Common myeloid progenitor, CD34-positive (primary cell): ENCODE data around the gene KRT28.
A peak's percentile ranks its signal among the peaks of the same experiment; 100 is the strongest.

Experiments
- CTCF ChIA-PET: fragments of 350-600 bp; sonication (Branson Sonifier 250); formaldehyde crosslinking; loops from one replicate; lab custom pipeline; 2021; ENCODE audit warnings: antibody characterized with exemption; lab: Charles Lee
- POLR2A ChIA-PET: fragments of 350-600 bp; sonication (Branson Sonifier 250); formaldehyde crosslinking; loops from one replicate; lab custom pipeline; 2021; ENCODE audit warnings: antibody characterized with exemption; lab: Charles Lee
- DNase-seq, 3 donors: peaks; one replicate each; pipeline versions ENCODE4 v3.0.0 to v3.0.0-alpha.2; 2013
- H3K27ac ChIP-seq, 2 experiments: 1 replicate in 1 of 2; 2 replicates in 1 of 2; pipeline ENCODE4 v1.7.0; 2013; ENCODE audit warnings: inconsistent platforms in 2 of 2, low read length in 2 of 2, mild to moderate bottlenecking in 2 of 2, low read depth in 1 of 2, moderate library complexity in 1 of 2; ENCODE audit not compliant: severe bottlenecking in 2 of 2, insufficient read depth in 1 of 2, poor library complexity in 1 of 2
- H3K27me3 ChIP-seq, 5 experiments: replicated peaks in 2 of 5; 1 replicate in 3 of 5; 2 replicates in 2 of 5; pipeline versions ENCODE4 v1.6.1 to v1.7.0; 2013; ENCODE audit warnings: low read length in 4 of 5, mild to moderate bottlenecking in 2 of 5, moderate library complexity in 2 of 5, inconsistent platforms in 1 of 5; ENCODE audit not compliant: insufficient read depth in 5 of 5, control insufficient read depth in 4 of 5
- H3K36me3 ChIP-seq, 4 experiments: 1 replicate in 2 of 4; 2 replicates in 2 of 4; pipeline versions ENCODE4 v1.6.1 to v1.7.0; 2013; ENCODE audit warnings: low read length in 3 of 4, control low read depth in 1 of 4, mild to moderate bottlenecking in 1 of 4; ENCODE audit not compliant: control insufficient read depth in 4 of 4, insufficient read depth in 4 of 4
- H3K4me1 ChIP-seq, 4 experiments: 1 replicate in 3 of 4; 2 replicates in 1 of 4; pipeline versions ENCODE4 v1.6.1 to v1.7.1; 2013; ENCODE audit warnings: low read length in 3 of 4, mild to moderate bottlenecking in 3 of 4, control low read depth in 1 of 4, inconsistent platforms in 1 of 4, moderate library complexity in 1 of 4; ENCODE audit not compliant: control insufficient read depth in 4 of 4, insufficient read depth in 4 of 4; ENCODE audit errors: control extremely low read depth in 1 of 4
- H3K4me3 ChIP-seq, 7 experiments: 1 replicate in 4 of 7; 2 replicates in 3 of 7; pipeline versions ENCODE4 v1.5.1 to v1.7.0; 2013; ENCODE audit warnings: mild to moderate bottlenecking in 7 of 7, low read length in 6 of 7, moderate library complexity in 6 of 7, inconsistent platforms in 2 of 7, low read depth in 2 of 7, control low read depth in 1 of 7; ENCODE audit not compliant: insufficient read depth in 4 of 7, control insufficient read depth in 1 of 7; ENCODE audit errors: extremely low read depth in 1 of 7
- H3K9me3 ChIP-seq, 5 experiments: 1 replicate in 4 of 5; 2 replicates in 1 of 5; pipeline versions ENCODE4 v1.6.1 to v1.7.1; 2013; ENCODE audit warnings: low read length in 4 of 5, mild to moderate bottlenecking in 2 of 5, inconsistent platforms in 1 of 5, low read depth in 1 of 5, moderate library complexity in 1 of 5; ENCODE audit not compliant: control insufficient read depth in 4 of 5, insufficient read depth in 2 of 5; ENCODE audit errors: control extremely low read depth in 1 of 5
- WGBS: methylation state at CpG from one replicate; pipeline ENCODE4 v1.1.5; 2013; ENCODE audit not compliant: insufficient coverage; 5-methylcytosine and 5-hydroxymethylcytosine counted together

KRT28 gene

DNA sequence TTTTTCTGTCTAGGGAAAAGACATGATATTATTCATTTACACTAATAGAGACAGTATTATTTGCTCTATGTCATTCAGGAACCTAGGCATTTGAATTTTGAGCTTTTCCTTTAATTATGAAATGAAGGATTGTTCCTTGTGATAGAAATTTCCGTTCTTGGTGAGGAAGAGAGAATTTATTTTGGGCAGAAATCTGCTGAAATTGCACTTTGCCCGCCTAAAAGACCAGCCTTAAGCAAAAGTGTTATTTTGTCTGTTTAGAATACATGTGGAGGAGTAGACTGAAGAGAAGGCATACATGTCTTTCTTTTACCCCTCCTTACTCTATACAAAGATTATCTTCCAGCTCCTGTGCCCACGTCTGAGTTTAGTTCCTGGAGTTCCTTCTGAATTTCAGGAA, 39.4 kb upstream of the KRT28 start:
- ChIA-PET POLR2A (no interaction called here), CTCF (no interaction called here)
- no peak overlapping the region for H3K4me3 ChIP-seq
- H3K36me3 ChIP-seq: peaks cover 0 to 5% (median 2%) of the 10 kb centered on the region in 4 experiments
- H3K27me3 ChIP-seq: peaks cover 3 to 36% (median 10%) of the 10 kb centered on the region in 5 experiments
- H3K9me3 ChIP-seq: no peaks in the 10 kb centered on the region
- no peak overlapping the region for H3K27ac ChIP-seq
- H3K4me1 ChIP-seq: no peaks in the 10 kb centered on the region
- no peak for DNase-seq
- WGBS: 56% methylated on average over 1 of the region's 3 CpGs

DNA sequence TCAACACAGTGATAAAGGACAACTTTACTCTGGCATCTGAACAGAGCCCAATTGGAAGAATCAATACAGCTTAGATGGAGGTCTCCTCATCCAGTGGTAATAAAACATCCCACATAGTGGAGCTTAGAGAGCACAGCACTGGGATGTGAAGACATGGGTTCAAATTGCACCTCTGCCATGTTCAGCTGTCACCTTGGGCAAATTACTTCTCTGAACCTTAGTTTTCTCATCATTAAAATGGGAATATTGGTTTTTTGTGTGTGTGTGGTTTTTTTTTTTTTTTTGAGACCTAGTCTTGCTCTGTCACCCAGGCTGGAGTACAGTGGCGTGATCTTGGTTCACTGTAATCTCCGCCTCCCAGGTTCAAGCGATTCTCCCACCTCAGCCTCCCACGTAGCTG, 36.3 kb upstream of the KRT28 start:
- H3K4me3 ChIP-seq: no peak overlapping the region
- DNase-seq: no peak
- CTCF ChIA-PET: no interaction called here
- H3K9me3 ChIP-seq: no peaks in the 10 kb centered on the region
- peaks cover 0 to 5% (median 2%) of the 10 kb centered on the region in 4 experiments for H3K36me3 ChIP-seq
- no peaks in the 10 kb centered on the region for H3K4me1 ChIP-seq
- 100% methylated on average over 4 of the region's 4 CpGs for WGBS
- POLR2A ChIA-PET: no interaction called here
- no peak overlapping the region for H3K27ac ChIP-seq
- peaks cover 0 to 14% (median 4%) of the 10 kb centered on the region in 5 experiments for H3K27me3 ChIP-seq

- no peaks in the 10 kb centered on the region for H3K4me1 ChIP-seq
- H3K4me3 ChIP-seq: no peak overlapping the region
- H3K27ac ChIP-seq: no peak overlapping the region
- ChIA-PET CTCF (no interaction called here), POLR2A (no interaction called here)
- H3K9me3 ChIP-seq: no peaks in the 10 kb centered on the region
- no peak for DNase-seq
- no peaks in the 10 kb centered on the region for H3K27me3 ChIP-seq
- H3K36me3 ChIP-seq: peaks cover 0 to 5% (median 2%) of the 10 kb centered on the region in 4 experiments
These were observed 34.1 kb upstream of the KRT28 start for GRCh38 chr17:40833882-40834281.

DNA sequence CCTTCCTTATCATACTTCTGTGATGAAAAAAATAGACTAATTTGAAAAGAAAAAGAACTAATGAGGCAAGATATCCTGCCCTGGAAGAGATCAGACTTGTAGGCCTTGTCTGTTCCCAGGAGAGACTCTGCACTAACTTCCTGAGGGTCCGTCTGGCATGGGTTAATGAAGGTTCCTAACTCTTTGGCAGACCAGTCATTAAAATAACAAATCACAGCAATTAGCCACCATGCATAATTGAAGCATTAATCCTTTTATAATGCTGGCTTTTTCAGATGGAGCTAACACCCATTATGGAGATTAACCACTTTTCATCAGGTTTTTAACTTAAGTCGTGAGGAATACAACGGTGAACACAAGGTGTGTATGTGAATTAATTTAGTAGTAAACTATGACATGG, 33.1 kb upstream of the KRT28 start:
- peaks cover 0 to 5% (median 2%) of the 10 kb centered on the region in 4 experiments for H3K36me3 ChIP-seq
- WGBS: 80% methylated on average over 1 of the region's 3 CpGs
- DNase-seq: no peak
- no peak overlapping the region for H3K27ac ChIP-seq
- no peaks in the 10 kb centered on the region for H3K4me1 ChIP-seq
- no peaks in the 10 kb centered on the region for H3K27me3 ChIP-seq
- POLR2A ChIA-PET: no interaction called here
- CTCF ChIA-PET: interaction anchor here (0.7 kb wide), 1 partner anchor 24 kb away, joined by 3 read pairs; no protein-coding TSS in a partner anchor
- H3K9me3 ChIP-seq: no peaks in the 10 kb centered on the region
- no peak overlapping the region for H3K4me3 ChIP-seq

DNA sequence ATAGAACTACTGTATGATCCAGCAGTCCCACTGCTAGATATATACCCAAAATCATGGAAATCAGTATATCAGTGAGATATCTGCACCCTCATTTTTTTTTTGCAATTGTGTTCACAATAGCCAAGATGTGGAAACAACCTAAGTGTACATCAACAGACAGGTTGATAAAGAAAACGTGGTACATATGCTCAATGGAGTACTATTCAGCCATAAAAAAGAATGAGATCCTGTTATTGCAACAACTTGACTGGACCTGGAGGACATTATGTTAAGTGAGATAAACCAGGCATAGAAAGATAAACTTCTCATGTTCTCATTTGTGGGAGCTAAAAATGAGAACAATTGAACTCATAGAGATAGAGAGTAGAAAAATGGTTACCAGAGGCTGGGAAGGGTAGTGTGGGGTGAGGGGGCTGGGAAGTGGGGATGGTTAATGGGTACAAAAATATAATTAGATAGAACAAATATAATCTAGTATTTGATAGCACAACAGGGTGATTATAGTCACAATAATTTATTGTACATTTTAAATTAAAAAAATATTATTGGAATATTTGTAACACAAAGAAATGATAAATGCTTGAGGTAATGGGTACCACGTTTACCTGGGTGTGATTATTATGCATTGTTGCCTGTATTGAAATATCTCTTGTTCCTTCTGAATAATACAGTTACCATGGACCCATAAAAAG, 30.5 kb upstream of the KRT28 start:
- DNase-seq: no peak
- ChIA-PET CTCF (no interaction called here), POLR2A (no interaction called here)
- H3K27ac ChIP-seq: no peak overlapping the region
- H3K9me3 ChIP-seq: no peaks in the 10 kb centered on the region
- H3K27me3 ChIP-seq: peaks cover 0 to 5% (median 0%) of the 10 kb centered on the region in 5 experiments
- peaks cover 0 to 5% (median 0%) of the 10 kb centered on the region in 4 experiments for H3K36me3 ChIP-seq
- no CpG with 5 or more reads among the region's 2 CpGs for WGBS
- no peaks in the 10 kb centered on the region for H3K4me1 ChIP-seq
- no peak overlapping the region for H3K4me3 ChIP-seq

DNA sequence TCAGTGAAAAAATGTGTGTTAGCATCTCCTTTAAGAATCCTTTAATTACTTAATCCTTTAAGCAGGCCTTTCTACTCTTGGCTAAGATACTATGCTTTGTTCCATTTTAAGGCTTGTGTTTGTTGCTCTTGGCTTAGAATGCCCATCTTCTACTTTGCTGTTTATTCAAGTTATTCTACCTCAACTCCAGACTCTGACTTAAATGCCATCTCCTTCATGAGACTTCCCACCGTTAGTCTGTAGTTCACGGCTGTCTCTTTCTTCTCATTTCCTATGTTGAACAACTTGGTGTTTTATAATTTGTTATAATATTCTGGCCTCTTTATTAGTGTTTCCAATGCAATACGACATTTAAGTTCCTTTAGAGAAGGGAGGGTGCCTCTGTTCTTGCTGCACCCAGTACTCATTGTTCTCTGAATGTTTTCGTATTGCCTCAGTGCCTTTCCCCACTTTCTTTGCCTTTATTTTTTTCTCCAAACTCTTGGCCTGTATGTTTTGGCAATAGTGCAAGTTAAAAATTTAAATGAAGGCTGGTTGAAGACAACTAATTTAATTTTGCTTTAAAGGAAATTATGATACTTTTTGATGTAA, 28.8 kb upstream of the KRT28 start:
- CTCF ChIA-PET: interaction anchor here (0.8 kb wide), 1 partner anchor 839 kb away, joined by 3 read pairs; no protein-coding TSS in a partner anchor
- H3K27me3 ChIP-seq: peaks cover 0 to 5% (median 0%) of the 10 kb centered on the region in 5 experiments
- no peak overlapping the region for H3K27ac ChIP-seq
- no peak for DNase-seq
- WGBS: no CpG with 5 or more reads among the region's 4 CpGs
- no peaks in the 10 kb centered on the region for H3K36me3 ChIP-seq
- POLR2A ChIA-PET: no interaction called here
- no peaks in the 10 kb centered on the region for H3K9me3 ChIP-seq
- no peak overlapping the region for H3K4me3 ChIP-seq
- no peaks in the 10 kb centered on the region for H3K4me1 ChIP-seq

GRCh38 chr17:40827746-40828453, 28.1 kb upstream of the KRT28 start:
- Histone ChIP-seq H3K9me3 (no peaks in the 10 kb centered on the region), H3K4me3 (no peak overlapping the region), H3K27ac (no peak overlapping the region), H3K4me1 (no peaks in the 10 kb centered on the region), H3K27me3 (peaks cover 0 to 5% (median 0%) of the 10 kb centered on the region in 5 experiments), H3K36me3 (no peaks in the 10 kb centered on the region)
- DNase-seq: peak in 2 of 3 donors; percentile 23 to 42
- 42% methylated on average over 2 of the region's 7 CpGs for WGBS
- CTCF ChIA-PET: no interaction called here
- POLR2A ChIA-PET: no interaction called here
